Hepatocyte (in vitro differentiated cells): ENCODE measurements around the gene ARMH3. TPM values are rescaled to one million over a fixed set of nuclear protein-coding genes. Genes with fewer than 3 reads are reported as not detected.

ENCODE experiments used
- DNase-seq: peaks from one replicate; pipeline ENCODE4 v3.0.0-alpha.2; 2016; ENCODE audit warnings: low spot score
- H2AFZ ChIP-seq: fragments of 200-600 bp; sonication (generic); 2 replicates; pipeline ENCODE4 v1.6.0; 2016; ENCODE audit warnings: antibody characterized with exemption, mild to moderate bottlenecking
- H3K27ac ChIP-seq: fragments of 200-600 bp; sonication (generic); 2 replicates; pipeline ENCODE4 v1.5.1; 2016; ENCODE audit warnings: mild to moderate bottlenecking
- H3K27me3 ChIP-seq: fragments of 200-600 bp; sonication (generic); 2 replicates; pipeline ENCODE4 v1.6.1; 2016
- H3K36me3 ChIP-seq: fragments of 200-600 bp; sonication (generic); replicated peaks from 2 replicates; pipeline ENCODE4 v1.5.1; 2016; ENCODE audit warnings: low read depth; ENCODE audit not compliant: insufficient read depth
- H3K4me1 ChIP-seq: fragments of 200-600 bp; sonication (generic); 2 replicates; pipeline ENCODE4 v1.5.1; 2016; ENCODE audit warnings: mild to moderate bottlenecking, moderate library complexity; ENCODE audit not compliant: insufficient read depth
- H3K4me2 ChIP-seq: fragments of 200-600 bp; sonication (generic); 2 replicates; pipeline ENCODE4 v1.6.0; 2016
- H3K4me3 ChIP-seq: fragments of 200-600 bp; sonication (generic); 2 replicates; pipeline ENCODE4 v1.5.1; 2016; ENCODE audit warnings: mild to moderate bottlenecking
- H3K79me2 ChIP-seq: fragments of 200-600 bp; sonication (generic); 2 replicates; pipeline ENCODE4 v1.6.0; 2017; ENCODE audit warnings: mild to moderate bottlenecking
- H3K9me2 ChIP-seq: fragments of 200-600 bp; sonication (generic); replicated peaks from 2 replicates; pipeline ENCODE4 v1.6.0; 2017; ENCODE audit warnings: mild to moderate bottlenecking; ENCODE audit not compliant: insufficient read depth
- H3K9me3 ChIP-seq: fragments of 200-600 bp; sonication (generic); 2 replicates; pipeline ENCODE4 v1.5.1; 2016; ENCODE audit warnings: low read depth, mild to moderate bottlenecking
- H4K20me1 ChIP-seq: fragments of 200-600 bp; sonication (generic); 2 replicates; pipeline ENCODE4 v1.6.0; 2016; ENCODE audit warnings: mild to moderate bottlenecking; ENCODE audit not compliant: insufficient read depth, poor library complexity, severe bottlenecking
- CTCF ChIP-seq: fragments of 200-600 bp; sonication (generic); IDR thresholded peaks from 2 replicates; pipeline ENCODE4 v1.5.1; 2016; ENCODE audit warnings: antibody characterized with exemption, mild to moderate bottlenecking; ENCODE audit not compliant: poor library complexity
- EZH2 ChIP-seq: fragments of 200-600 bp; sonication (generic); IDR thresholded peaks from 2 replicates; pipeline ENCODE4 v1.6.1; 2016; ENCODE audit warnings: antibody characterized with exemption, mild to moderate bottlenecking, borderline replicate concordance
- EZH2phosphoT487 ChIP-seq: fragments of 200-600 bp; sonication (generic); IDR thresholded peaks from one replicate; pipeline ENCODE4 v1.6.1; 2018; ENCODE audit warnings: antibody characterized with exemption, mild to moderate bottlenecking, low read depth, moderate library complexity; ENCODE audit not compliant: unreplicated experiment, severe bottlenecking
- WGBS: methylation state at CpG from one replicate; pipeline ENCODE4 v1.1.6; 2016; ENCODE audit warnings: low lambda C conversion rate; ENCODE audit errors: missing lambda C conversion rate; 5-methylcytosine and 5-hydroxymethylcytosine counted together
- polyA plus RNA-seq: library from polyadenylated mRNA; unstranded; fragments of >200 nt; fragmentation: Nextera tagmentation; extraction: Ambion mirVana; gene quantifications from 2 replicates; pipeline ENCODE4 v1.2.1, GENCODE V29; 2016
- total RNA-seq: library from RNA; depleted of rRNA; stranded (reverse); fragments of >200 nt; gene quantifications from 2 replicates; pipeline ENCODE4 v1.2.3, GENCODE V29; 2014

The ARMH3 gene
- total and polyA plus RNA-seq, 2 experiments from 2014 or later, result 10.6 to 15.1 TPM

DNA sequence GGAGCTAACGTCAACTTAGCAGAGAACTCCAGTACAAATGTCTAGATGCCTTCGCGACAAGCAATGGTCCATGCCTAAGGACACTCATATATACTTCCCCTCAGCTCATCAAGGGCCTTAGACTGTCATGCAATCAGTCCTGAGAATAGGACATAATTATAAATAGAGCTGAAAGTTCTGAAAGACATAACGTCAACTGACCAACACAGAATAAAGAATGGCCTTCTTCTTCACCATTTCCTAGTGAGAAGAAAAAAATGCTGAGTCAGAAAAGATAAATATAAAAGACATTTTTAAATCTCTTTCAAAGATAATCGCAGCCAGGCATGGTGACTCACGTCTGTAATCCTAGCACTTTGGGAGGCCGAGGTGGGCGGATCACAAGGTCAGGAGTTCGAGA, 83.2 kb downstream of the ARMH3 start:
- Histone ChIP-seq H3K79me2 (no peaks in the 10 kb centered on the region), H3K9me3 (no peaks in the 10 kb centered on the region), H3K27me3 (no peaks in the 10 kb centered on the region), H4K20me1 (no peaks in the 10 kb centered on the region), H3K27ac (peak overlapping the region; percentile 54), H3K4me3 (no peak overlapping the region), H3K4me1 (no peaks in the 10 kb centered on the region), H3K4me2 (no peak overlapping the region), H3K36me3 (no peaks in the 10 kb centered on the region), H2AFZ (no peak overlapping the region), H3K9me2 (no peaks in the 10 kb centered on the region)
- no peak for TF ChIP-seq EZH2phosphoT487
- no peak for TF ChIP-seq CTCF
- TF ChIP-seq EZH2, result no peak
- no peak for DNase-seq
- 78% methylated on average over 9 of the region's 9 CpGs for WGBS

DNA sequence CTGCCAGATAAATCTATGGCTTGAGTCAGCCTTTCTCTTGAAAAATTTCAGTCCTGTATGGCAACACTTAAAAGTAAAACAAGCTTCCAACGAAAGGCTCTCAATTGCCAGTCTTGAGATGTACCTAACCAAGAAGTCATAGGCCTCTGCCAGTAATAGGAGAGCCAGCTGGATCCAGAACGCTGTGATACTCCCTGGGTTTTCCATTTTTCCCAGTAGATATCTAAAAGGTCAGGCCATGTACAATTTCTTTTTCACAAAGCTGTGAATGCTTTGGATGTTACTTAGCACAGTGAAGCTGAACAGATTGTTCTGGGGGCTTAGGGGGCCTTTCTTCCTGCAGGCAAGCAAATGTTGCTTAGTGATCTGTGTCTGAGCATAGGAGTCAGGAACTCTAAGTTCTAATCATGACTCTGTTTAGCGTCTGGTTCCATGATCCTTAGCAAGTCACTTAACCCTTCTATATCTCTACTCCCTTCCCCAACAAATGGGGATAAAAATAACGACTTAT, 86.5 kb downstream of the ARMH3 start:
- TF ChIP-seq EZH2 (no peak), CTCF (no peak)
- H3K79me2 ChIP-seq, result no peaks in the 10 kb centered on the region
- DNase-seq, result no peak
- no peaks in the 10 kb centered on the region for H4K20me1 ChIP-seq
- H3K36me3 ChIP-seq, result no peaks in the 10 kb centered on the region
- WGBS, result 52% methylated on average over 4 of the region's 4 CpGs
- H3K4me2 ChIP-seq, result no peak overlapping the region
- no peak overlapping the region for H3K4me3 ChIP-seq
- peak overlapping the region; percentile 49 for H3K27ac ChIP-seq
- H3K4me1 ChIP-seq, result no peaks in the 10 kb centered on the region
- H3K9me3 ChIP-seq, result no peaks in the 10 kb centered on the region
- no peaks in the 10 kb centered on the region for H3K9me2 ChIP-seq
- H3K27me3 ChIP-seq, result no peaks in the 10 kb centered on the region
- no peak overlapping the region for H2AFZ ChIP-seq

DNA sequence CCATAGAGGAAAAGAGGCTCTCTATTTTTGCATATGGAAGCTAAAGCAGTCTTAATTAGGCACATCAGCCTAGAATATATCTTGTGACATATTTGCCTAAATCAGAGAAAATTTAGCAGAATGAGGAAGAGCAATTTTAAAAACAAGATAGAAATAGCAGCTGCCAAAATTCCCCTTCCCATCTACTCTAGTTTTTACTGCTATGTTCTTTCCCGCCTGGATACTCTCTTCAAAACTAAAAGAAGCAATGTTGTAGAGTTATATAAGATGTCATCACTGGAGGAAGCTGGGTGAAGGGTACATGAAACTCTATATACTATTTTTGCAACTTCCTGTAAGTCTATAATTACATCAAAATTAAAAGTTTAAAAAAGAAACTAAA, 87.0 kb downstream of the ARMH3 start:
- no peaks in the 10 kb centered on the region for H3K79me2 ChIP-seq
- DNase-seq, result no peak
- H3K36me3 ChIP-seq, result no peaks in the 10 kb centered on the region
- no peaks in the 10 kb centered on the region for H3K4me1 ChIP-seq
- no peaks in the 10 kb centered on the region for H4K20me1 ChIP-seq
- WGBS, result 96% methylated on average over 1 of the region's 1 CpG
- peak overlapping the region; percentile 49 for H3K27ac ChIP-seq
- H3K27me3 ChIP-seq, result no peaks in the 10 kb centered on the region
- H2AFZ ChIP-seq, result no peak overlapping the region
- H3K4me3 ChIP-seq, result no peak overlapping the region
- no peak overlapping the region for H3K4me2 ChIP-seq
- no peak for TF ChIP-seq EZH2
- TF ChIP-seq EZH2phosphoT487, result no peak
- TF ChIP-seq CTCF, result no peak
- no peaks in the 10 kb centered on the region for H3K9me2 ChIP-seq
- no peaks in the 10 kb centered on the region for H3K9me3 ChIP-seq
